ENCODE results near the gene MYH2.
"Not testable (repeated sequence)": the region's sequence is repeated elsewhere in the genome, so short reads cannot be mapped to it uniquely, and the experiment has no call there.

Gene MYH2

DNA sequence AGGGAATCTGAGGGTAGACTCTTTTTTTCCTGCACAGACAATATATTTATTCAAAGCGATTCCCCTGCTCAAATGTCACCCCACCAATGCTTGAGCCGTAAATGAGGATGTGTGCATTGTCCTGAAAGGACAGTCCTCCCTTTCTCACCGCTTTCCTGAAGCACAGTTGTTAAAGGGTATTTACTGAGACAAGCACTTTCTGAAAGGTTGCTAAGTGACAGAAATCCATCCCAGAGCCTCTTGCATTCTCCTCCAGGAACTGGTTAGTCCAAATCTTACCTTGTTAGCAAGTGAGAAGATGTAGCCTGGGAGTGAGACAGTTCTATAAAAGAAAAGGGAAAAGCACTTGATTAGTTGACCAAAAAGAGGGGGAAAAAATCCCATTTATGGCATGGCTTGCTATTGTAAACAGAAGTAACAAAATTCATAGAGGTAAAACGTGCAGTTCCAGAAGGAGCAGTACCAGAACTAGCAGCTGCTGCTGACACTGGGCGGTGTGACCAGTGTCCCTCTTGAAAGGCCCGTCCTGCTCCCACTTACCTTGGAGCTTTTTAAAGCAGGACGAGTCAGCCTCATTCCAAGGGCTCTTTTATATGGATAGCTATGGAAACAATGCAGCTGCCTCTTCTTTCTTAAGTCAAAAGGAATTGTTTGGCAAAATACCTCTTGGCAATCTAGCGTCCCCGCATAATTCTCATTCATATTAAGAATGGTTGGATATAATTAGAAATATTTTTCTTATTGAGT, at the start of gene MYH2:
Gene MYH2, minus strand, starts transcription at position 563 of the 747 bp plus-strand sequence. CDS start 1,738 bp downstream, outside the sequence.
- DNase-seq (ENCODE audit: low read depth in 3 of 3), result no peak

DNA sequence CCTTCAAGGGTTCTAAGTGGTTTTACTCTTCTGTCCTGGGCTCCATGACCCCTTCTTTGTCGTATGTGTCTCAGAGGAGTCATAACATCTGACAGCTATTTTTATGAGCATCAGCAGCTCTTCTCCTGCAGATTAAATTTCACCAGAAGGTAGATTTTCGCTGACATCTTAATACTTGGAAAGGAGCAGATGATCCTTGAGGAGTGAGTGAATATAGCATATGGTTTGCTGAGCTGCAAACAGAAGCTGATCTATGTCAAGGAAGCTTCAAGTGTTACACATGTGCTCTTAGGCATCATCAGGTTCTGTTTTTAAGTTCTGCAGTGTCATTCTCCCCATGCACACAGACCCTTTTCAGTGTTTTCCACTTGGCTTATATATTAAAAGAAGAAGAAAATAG, 49.2 kb upstream of the MYH2 start:
- DNase-seq (ENCODE audit: low read depth in 3 of 3), result no peak

DNA sequence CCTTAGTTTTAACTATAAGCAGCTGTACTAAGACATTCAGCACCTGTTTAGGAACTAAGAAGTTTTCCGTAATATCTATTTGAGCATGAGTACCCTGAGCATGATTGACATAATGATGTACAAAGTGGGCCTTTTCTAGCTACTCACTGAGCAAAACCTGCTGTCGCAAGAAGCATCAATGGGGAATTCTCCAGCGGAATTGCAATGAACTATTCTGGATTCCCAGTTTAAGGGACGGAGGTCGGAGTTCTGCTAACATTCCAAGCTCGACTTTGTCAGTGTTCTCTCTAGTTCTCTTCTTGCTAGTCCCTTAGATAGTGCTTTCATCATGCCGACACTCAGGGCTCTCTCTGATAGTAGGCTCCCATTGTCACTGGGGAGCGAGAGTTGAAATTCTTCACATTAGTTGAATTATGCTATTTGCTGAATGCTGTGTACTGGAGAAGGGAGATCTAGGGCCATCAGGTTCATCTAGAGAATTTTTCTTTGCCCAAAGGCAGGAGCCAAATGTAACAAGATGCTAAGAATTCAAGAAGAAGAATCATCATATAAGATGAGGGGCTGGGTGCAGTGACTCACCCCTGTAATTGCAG, 40.2 kb upstream of the MYH2 start:
- no peak for DNase-seq (ENCODE audit: low read depth in 3 of 3)

DNA sequence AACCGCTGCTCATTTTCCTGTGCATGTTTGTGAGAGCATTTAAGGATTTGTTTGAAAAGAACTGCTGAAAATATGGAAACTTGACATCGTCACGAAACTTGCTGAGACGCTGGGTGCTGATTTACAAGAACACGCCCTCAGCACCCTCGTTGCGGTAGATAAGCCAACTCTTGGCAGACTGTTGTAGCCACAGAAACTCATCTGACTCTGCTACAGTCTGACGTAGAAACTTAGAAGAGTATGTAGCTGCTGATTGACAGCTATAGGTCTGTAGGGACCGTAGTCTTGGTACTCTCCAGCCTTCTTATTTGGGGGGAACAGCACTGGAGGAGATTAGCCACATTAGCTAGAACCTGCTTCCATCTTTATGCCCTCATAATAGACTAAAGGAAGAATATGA, 36.1 kb upstream of the MYH2 start:
- DNase-seq (ENCODE audit: low read depth in 3 of 3), result no peak

DNA sequence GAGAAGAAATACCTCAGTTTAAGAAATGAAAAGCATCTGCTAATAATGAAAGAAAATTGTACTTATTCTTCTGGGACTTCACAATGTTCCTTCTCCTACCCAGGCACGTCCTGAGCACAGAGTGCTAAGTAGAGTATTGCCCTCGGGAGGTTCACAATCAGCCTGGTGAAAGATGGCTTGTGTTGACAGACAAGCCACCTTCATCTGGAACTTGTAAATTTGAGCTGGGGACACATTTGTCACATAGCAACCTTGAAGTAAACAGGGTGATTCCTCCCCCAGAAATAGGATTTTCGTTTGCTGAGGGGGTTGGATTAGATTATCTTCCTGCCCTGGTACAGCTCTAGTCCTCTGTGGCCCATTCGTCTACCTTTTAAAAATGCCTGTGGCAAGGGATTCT, 34.4 kb upstream of the MYH2 start:
- no peak for DNase-seq (ENCODE audit: low read depth in 3 of 3)

DNA sequence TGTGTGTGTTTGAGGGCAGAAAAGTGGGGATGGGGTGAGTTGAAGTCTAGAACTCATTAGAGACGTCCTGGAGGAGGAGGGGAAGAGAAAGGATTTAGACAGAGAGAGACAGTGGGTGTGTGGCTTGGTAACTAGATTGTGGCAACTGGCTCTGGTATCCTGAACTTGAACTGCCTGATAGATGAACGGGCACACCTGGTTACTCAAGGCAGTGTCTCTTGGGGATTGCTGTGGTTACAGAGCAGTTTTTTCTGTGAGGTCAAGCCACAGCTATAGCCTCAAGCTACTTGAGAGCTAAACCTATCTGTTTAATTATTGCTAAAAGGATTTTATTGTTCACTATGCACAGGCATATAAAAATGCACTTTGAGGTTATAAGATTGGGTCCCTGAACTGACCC, 29.8 kb upstream of the MYH2 start:
- DNase-seq (ENCODE audit: low read depth in 3 of 3), result no peak

DNA sequence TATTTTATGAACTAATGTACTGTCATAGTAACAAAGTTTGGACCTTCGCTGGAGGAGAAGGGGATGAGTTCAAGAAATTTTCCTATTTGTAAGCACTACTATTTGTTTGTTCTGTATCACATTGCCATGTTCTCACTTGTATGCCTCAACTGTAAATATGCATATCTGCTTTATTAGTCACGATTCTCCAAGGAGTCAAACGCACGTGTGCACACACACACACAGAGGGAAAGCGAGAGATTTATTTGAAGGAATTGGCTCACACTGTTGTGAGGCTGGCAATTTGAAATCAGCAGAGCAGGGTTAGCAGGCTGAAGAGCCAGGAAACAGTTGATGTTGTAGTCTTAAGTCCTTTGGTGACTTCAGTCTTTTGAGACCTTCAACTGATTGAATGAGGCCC, 24.9 kb upstream of the MYH2 start:
- DNase-seq (ENCODE audit: low read depth in 3 of 3), result no peak

DNA sequence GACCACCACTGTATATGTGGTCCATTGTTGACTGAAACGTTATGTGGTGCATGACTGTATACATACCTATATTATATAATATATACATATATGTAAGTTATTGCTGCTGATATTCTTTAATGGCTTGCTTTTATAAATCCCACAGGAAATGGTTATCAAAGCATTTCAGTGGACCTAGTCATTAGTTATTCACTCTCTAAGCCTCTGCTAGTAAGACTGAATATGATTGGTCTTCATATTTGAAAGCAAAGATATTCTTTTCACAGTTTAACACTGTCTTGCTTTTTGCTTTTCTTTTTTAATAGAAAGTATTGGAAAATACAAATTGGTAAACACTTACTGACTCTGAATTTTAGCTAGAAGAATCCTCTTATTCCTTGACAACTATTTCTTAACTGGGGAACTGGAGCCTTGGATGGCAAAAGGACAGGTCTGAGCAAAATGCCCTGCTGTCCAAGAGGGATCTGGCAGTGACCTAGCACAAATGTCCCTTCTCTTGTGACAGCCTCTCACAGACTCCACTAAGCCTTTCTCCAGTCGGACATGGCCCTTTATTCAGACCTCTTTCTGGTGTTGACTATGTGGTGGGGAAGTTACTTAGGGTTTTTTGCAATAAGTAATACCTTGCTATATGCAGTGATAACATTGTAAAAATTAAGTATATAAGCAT, 14.7 kb upstream of the MYH2 start:
- DNase-seq (ENCODE audit: low read depth in 3 of 3), result no peak

DNA sequence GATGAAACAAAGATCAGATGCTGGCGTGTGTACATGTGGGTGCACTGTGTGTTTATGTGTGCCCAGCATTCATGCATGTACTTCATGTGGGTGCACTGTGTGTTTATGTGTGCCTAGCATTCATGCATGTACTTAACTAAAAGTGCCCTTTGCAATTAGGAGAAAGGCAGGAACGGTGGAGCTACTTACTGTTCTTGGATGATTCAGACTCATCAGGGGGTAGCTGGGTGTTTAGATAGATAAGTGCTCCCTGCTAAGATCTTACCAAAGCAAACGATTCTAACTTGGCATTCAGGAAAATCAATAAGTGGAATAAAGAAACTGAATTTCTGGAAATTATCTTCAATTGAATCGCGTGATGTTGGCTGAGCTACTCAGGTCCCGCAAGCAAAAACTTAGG, 8.6 kb upstream of the MYH2 start:
- no peak for DNase-seq (ENCODE audit: low read depth in 3 of 3)

DNA sequence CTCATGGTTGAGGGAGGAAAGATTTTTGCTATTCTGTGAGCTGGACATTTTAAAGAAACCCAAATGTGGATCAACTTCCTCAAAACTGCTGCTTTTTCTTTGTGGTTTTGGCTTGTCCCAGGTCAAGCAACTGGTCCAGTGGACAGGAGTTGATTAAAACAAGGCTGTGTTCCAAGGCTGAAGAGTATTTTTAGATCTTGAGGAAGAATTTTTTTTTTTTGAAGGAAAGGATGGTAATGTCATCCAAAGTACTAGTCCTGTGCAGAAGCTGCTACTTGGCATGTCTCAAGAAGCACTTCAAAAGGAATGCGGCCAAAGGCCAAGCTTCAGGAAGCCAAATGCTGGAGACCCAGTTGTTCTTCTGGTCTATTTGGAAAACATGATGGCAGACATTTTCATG, 8.0 kb upstream of the MYH2 start:
- no peak for DNase-seq (ENCODE audit: low read depth in 3 of 3)

DNA sequence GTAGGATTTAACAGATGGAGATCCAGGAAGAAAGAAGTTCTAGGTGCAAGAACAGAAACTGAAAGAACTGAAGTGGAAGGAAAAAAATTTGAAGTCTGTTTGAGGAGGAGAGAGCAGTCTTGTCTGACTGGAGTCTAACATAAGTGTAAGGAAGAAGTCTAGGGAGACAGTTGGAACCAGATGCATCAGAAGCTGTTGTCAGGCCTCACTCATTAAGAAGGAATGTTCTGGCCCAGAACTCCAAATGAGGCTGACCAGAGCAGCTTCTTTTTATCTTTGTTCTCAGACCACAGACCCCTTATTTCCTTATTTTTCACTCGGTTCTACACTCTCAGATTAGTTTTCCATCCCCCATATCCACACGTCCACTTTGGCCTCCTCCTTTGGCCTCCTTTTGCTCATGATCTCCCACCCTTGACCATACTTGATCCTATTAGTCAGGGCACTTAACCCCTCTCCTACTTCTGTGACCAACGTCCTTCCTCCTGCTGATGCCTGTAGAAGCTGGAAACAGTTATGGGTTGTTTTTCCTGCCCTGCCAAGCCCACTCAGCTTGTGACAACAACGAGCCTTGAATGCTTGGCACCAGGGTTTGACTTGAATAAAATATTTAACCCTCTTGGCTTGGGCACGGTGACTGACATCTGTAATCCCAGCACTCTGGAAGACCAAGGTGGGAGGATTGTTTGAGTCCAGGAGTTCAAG, 7.0 kb upstream of the MYH2 start:
- DNase-seq (ENCODE audit: low read depth in 3 of 3), result no peak

DNA sequence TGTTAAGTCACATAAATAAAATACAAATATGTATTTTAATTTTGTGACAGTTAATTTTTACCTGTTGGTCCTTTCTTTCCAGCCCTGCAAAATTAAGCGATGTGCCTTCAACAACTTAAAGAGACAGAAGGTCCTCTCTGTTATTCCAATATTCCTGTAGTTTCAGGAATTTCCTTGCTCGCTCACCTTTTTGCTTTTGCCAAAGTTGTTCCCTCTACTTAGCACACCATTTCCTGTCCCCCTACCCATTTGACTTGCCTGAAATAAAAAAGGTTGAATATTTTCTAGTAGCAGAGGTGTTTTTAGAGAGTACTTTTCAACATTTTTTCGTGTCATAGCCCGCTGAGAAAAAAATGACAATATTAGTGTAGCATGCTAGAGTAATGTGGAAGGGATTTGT, 556 bp upstream of the MYH2 start:
- no peak for DNase-seq (ENCODE audit: low read depth in 3 of 3)

DNA sequence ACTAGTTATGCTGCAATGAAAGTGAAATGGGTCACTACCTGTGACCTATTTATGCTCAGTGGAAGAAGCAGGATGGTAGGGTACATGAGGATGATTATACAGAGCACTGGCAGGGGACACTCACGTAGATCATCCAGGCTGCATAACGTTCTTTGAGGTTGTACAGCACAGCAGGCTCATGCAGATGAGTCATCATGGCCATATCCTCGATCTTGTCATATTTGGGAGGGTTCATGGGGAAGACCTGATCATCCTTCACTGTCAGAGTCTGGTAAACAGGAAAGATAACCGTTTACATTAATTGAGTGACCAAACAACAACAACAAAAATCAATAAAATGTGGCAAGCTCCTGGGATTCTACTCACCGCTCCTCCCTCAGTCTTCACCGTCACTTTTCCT, 2.1 kb downstream of the MYH2 start:
- no peak for DNase-seq (ENCODE audit: low read depth in 3 of 3)

DNA sequence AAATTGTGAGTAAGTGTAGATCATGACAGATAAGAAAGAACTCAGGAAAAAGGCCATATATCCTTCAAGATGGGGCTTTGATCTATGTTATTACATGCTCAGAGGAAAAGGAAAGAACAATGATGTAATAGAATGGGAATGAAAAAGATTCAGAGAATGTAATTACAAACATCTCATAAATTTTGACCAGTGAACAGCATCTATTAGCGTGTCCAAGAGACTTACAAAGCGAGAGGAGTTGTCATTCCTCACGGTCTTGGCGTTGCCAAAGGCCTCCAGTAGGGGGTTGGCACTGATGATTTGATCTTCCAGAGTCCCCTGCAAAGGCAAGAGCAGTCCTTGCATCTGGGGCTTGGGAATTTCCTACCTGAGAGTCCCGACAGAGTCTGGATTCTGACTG, 6.0 kb downstream of the MYH2 start:
- not testable (repeated sequence) for DNase-seq (ENCODE audit: low read depth in 3 of 3)

DNA sequence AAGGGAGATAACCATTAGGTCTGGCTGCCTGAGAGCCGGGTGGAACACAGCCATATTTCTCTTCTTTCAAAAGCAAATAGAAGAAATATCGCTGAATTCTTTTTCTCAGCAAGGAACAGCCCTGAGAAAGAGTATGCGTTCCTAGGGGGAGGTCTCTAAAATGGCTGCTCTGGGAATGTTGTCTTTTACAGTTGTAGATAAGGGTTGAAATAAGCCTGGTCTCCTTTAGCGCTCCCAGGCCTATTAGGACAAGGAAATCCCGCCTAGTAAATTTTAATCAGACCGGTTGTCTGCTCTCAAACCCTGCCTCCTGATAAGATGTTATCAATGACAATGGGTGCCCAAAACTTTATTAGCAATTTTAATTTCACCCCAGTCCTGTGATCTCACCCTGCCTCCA, 8.3 kb downstream of the MYH2 start:
- not testable (repeated sequence) for DNase-seq (ENCODE audit: low read depth in 3 of 3)

DNA sequence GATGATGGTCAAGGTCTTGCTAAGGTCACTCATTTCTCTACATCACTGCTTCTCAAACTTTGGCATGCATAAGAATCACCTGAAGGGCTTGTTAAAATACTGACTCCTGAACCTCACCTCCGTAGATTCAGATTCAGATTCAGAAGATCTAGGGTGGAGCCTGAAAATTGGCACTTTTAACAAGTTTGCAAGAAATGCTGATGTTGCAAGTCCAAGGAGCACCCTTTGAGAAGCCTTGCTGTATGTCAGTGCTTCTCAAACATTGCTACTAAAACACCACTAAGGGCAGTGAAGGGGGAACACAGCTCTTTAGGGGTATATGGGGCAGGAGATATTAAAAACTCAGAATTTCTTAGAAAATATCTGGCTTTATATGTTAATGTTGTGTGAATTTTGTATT, 17.4 kb downstream of the MYH2 start:
- no peak for DNase-seq (ENCODE audit: low read depth in 3 of 3)

DNA sequence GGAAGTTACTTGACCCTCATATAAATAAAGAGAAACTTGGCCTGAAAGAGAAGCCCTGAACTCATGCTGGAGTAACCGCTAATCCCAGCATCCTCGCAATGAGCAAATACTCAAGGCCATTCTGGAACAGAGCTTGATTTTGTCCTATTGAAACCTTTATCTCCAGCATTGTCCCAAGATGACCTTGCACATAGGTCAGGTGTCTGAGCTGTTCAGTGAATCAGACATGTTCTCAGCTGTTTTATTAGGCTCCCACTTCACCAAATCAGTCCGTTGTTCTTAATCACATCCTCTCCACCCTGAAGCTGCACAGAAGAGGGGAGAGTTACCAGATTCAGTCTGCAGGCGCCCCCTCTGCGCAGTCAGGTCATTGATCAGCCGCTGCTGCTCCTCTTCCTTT, 22.0 kb downstream of the MYH2 start:
- no peak for DNase-seq (ENCODE audit: low read depth in 3 of 3)

DNA sequence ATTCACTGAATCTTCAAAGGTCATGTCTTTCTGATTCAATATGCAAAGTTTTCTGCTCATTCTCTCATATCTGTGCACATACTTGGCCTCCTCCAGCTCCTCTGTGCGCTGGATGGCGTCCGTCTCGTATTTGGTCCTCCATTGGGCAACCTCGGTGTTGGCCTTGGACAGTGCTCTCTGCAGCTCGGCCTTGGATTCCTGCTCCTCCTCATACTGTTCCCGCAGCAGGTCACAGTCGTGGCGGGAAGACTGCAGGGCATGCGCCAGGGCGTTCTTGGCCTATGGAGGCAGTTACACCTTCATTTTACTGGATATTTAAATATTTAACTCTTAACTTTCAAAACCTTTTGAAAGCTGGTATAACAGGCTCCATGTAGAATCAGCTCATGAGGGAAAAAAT, 22.9 kb downstream of the MYH2 start:
- no peak for DNase-seq (ENCODE audit: low read depth in 3 of 3)

DNA sequence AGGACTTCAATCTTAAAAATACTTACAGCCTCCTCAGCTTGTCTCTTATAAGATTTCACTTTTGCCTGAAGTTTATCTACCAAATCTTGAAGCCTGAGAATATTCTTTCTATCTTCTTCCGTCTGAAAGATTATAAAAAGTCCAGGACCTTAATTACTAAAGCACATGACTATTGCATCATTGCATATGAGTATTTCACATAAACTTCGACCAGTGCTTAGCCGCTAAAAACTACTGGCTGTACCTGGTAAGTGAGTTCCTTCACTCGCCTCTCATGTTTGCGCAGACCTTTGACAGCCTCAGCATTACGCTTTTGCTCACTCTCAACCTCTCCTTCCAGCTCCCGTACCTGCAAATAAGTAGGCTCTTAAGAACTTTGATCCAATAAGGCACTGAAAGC, 26.4 kb downstream of the MYH2 start:
- no peak for DNase-seq (ENCODE audit: low read depth in 3 of 3)

DNA sequence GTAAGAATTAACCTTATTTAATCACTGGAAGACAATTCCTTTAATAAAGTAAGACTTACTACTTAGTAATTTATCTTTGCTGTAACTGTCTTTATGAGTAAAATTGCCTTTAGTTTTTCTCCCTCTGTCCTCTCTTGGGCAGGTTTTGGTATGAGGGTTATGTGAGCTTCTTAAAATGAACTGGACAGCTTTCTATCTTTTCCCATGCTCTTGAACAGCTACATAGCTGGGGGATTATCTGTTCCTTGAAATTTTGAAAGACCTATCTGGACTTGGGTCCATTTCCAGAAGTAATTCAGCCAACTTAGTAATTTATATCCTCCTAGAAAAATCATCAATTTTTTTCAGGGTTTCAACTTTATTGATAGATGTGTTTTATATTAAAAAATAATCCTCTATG, 27.5 kb downstream of the MYH2 start:
- DNase-seq (ENCODE audit: low read depth in 3 of 3), result no peak

DNA sequence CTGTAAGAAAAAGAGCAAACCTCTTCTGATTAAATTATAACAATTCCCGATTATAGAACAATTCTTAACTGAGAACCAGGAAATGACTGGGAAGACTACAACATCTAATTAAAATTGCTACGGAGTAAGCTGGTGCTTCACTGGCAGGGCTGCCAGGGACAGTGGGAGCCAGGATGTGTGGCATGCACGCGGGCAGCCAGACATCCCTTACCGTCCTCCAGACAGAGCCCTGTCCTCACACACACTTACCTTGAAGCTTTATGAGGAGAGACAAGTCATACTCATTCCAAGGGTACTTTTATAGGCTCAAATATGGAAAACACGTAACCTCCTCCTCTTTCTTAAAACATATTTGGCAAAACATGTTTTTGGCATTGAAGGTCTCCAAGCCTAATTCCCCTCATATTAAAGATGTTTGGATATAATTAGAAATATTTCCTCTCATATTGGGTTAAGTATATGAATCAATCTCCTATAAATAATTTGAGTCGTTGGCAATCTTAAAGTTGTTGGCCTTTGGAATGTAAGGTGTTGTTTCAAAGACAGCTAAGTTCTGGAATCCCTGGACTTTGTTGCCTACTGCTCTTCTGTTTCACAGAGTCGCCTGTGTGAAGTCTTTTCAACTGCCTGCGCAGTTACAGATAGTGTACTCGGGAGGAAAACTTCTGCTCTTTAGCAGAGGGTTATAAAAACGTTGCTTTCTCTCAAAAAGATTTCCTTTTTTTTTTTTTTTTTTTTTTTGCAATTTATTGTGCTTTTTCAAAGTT, 31.0 kb downstream of the MYH2 start, which contains the start of gene MYH1:
Gene MYH1, minus strand, starts transcription at position 272 of the 767 bp plus-strand sequence. CDS start 1,900 bp downstream, outside the sequence.
- DNase-seq (ENCODE audit: low read depth in 3 of 3), result no peak

DNA sequence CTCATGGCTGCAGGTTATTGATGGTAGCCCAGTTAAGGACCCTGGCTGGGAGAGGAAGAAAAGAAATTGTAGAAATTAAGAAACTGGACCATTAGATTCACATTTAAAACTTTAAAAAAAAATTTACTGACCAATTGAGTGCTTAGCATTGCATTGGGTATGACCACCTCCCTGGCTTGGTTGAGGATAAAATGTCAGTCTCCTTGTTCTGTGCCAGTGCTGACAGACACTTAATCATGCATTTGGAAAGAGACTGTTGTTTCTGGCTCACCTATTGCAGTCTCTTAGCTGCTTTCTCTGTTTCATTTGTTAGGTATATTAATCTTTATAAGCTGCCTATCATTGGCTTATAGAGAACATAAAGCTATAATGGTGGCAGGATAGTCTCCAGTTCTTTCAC, 32.8 kb downstream of the MYH2 start:
- DNase-seq (ENCODE audit: low read depth in 3 of 3), result no peak
